Renal cortical epithelial cell (primary cell): ENCODE results near the gene ZNF217. TPM values are rescaled to one million over a fixed set of nuclear protein-coding genes. Genes with fewer than 3 reads are reported as not detected.
A peak's percentile ranks its signal among the peaks of the same experiment; 100 is the strongest.
"Not testable (repeated sequence)": the region's sequence is repeated elsewhere in the genome, so short reads cannot be mapped to it uniquely, and the experiment has no call there.

Source experiments
- DNase-seq: peaks from one replicate; pipeline ENCODE4 v3.0.0-alpha.2; 2011; ENCODE audit warnings: low read depth
- total RNA-seq: library from RNA; depleted of rRNA; stranded (reverse); fragments of >200 nt; gene quantifications from 2 replicates; pipeline ENCODE4 v1.2.3, GENCODE V29; 2014

Gene ZNF217
- total RNA-seq, 1 donor from 2014 or later = 49.4 TPM

DNA sequence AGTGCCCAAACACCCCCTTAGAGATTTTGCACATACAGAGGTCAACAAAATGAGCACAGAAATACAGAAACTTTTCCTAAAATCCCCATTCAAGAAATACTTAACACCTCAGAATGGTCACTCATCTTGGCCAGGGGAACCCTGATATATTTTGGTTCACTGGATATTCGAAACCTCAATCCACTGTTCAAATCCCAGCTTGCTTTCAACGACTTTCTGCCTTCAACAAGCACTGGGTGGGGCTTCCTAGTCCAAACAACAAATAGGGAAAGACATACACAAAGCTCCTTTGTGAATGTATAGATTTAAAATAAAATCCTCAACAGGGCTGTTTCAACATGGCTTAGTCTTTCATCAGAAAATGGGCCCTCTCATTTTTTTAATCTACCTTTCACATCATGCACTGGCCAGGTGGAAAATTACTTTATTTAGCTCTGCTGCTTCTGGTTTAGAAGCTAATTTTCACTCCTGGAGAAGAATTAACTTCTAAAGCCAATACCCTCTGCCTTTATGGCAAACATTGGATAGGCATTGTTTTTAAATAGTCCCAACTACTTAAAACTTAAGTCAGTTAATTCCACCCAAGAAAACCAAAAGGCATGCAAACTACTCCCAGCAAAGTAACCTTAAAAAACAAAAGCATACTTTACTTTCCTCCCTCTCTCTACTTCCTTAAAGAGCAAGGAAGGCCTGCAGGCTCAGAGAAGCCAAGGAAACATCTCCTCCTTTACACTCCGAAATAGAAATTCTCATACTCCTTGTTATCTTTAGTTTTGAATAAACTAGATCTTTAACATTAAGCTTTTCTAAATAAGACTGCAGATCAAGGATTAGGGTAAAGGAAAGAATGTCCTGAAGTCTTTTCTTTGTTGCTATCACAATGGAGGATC lies 9.7 kb downstream of the ZNF217 start:
- not testable (repeated sequence) for DNase-seq

DNA sequence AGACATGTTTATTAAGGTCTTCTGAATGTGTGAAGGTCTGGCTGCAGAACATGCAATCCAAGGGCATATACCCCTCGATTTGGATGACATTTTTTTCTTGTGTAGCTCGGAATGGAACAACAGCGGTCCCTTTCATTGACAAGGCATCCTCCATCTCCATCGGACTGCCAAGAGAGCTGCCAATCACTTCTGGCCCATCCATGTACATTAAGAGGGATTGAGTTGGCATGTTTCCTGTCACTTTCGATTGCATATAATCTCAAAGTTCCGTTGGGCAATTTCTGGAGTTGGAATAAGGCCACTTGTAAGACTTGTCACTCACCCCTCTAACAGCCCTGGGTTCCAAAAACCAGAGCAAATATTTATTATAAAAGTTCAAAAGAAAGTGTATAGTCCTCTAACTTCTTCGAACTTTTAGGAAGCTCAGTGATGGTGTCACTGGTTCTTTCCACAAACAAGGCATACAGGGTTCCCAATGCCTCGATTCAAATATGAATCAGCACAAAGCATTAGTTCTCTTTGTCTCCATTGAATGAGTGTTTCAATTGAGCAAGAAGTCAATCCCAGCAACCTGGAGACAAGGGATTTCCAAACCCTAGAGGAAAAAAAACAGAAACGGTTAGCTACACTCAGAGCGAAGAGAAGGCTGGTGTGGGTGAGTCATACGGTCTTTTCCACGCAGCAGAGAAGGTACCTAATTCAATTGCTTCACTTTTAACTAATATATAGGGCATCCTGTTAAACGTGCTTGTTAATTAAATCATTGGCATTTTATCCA lies 10.9 kb downstream of the ZNF217 start:
- DNase-seq = peak; percentile 97

DNA sequence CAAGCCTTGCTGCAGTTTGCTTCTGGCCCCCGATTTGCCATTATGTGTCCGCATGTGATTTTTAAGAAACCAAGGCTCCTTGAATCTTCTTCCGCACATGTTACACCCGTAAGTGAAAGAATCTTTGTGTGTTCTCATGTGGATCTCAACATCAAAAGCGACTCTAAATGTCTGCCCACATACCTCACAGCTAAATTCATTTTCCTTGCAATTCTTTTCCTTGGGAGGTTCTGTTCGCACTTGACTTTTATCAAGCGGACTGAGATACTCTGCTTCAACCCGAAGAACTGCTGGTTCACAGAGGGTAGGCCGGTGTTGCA lies 11.4 kb downstream of the ZNF217 start:
- no peak for DNase-seq

DNA sequence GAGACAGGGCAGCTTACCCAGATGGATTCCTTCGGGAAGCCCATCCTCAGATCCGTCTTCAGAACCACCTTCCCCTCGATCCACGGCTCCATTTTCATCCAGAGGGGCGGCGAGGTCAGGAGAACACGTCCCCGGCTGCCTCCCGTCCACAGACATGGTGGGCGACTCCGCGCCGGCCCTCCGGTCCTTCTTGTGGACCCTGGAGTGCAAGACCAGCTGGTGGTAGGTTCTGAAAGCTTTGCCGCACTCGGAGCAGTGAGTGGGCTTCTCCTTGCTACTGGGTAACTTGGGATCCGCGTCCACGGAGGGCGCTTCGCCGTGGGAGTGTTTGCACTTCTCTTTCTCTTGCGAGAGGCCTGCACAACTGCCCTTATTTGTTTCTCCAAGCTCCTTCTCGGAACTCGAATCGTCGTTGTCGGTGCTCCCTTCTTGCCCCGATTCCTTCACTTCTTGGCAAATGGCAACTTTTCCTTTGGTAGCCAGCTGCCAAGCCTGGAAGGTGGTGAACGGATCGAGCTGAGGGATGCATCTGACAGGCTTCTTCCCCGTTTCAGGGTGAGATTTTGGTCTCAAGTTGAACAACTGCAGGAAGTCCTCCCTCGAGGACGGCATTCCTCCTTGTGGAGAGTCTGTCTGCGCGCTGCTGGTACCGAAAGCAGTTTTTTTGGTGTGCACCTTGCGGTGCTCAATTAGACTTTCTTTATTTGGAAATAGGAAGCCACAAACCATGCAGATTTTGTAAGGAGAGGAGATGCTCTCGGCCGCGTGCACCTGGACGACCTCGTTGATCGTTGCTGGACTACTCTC lies 12.0 kb downstream of the ZNF217 start:
- no peak for DNase-seq

DNA sequence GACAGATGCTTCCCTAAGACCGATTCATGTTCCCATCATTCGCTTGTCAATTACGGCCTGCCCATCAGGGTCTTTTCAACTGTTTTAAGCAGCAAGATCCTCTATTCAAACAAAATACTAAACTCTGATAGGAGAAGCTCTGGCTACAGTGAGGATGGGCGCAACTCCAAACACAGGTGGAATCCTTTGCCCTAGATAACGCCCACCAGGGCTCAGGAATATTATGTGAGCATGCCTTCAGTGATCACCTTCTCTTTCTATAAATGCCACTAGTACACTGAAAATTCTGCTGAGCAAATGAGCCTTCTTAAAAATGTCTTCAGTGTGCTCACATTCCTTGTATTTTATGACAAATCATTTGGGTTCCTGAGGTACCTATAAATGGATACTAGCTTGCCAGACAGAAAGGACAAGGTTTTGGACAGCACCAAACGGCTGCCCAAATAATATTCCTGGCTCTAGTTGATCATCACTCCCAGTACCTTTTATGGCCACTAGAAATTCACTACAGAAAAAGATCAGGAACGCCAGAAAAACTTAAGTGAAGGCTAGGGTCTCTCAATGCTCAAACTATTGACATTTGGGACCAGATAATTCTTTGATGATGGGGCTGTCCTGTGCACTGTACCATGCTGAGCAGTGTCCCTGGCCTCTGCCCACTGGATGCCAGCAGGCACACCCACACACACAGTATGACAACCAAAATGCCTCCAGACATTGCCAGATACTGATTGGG lies 13.1 kb downstream of the ZNF217 start:
- no peak for DNase-seq

DNA sequence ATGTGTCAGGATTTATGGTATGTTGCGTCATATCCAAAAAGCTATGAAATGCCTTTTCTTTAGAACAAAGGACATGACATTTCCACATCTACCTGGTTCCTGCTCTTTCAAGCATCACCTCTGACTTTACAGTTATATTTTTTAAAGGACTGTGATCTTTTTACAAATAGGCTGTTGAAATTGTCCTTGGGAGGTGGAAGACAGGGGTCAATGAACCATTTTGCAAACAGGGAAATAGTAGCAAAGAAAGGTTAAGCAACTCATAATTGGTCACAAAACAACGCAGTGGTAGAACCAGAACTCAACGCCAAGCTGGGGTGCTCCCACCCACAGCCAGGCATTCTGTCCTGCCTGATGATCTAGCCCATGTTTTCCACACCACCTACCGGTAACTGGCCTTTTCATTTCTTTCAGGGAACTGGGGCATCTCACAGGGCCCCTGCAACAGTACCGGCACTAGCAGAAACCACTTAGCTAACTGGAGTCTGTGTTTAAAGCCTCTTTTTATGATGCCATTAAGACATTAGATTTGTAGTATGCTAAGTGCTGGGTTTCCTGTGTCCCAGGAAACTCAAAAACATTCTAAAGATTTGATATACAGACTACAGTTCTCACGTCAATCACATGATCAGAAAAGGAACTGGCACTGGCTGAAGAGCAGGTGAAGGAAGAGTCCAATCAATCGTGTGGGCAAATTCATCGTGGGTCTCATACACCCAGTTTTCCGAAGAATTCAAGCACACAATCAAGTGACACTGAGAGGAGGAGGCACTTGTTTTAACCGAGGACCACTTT lies 13.9 kb downstream of the ZNF217 start:
- peak; percentile 76 for DNase-seq

DNA sequence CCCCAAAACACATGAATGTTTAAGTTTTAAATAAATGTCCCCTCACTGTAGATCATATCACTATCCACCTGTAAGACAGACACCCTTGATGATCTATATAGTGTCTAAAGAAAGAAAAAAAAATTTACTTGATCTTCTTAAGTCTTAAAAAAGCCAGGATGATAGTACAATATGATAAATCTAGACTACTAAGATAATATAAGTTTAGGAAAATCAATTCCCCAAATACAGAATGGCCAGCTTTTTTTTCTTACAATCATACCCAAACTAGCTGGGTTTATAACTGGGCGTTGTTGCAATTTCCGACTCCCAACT lies 14.4 kb downstream of the ZNF217 start:
- DNase-seq = no peak

DNA sequence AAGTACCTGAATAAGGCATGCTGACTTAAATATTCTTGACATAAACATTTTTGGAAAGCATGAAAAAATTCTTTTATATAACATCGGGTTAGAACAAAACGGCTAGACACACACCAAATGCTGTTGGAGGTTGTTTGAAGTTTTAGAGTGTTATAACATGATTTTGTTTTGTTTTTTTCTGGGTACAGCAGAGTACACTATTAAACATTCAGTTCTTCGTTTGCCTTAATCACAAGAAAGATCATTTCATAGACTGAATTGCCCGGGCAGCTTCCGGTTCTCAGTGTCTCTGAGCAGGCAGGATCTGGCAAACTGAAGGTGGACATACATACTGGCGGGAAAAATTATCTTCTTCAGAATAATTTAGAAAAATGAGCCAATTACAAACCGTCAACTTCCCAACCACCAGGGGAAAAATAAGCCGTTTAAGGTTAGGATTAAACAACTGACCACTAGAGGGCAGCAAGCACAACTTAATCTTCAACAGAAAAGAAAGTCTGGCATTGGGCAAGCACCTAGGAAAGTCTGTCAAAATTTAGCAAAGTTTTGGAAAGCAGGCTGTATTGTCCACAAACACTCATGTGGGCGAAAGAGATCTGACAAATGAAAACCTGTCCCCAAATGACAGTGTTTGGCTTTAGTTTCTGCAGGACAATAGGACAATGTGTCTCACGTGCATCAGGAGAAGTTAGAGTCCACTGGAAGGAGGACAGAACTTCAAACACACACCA lies 15.0 kb downstream of the ZNF217 start:
- peak; percentile 84 for DNase-seq

DNA sequence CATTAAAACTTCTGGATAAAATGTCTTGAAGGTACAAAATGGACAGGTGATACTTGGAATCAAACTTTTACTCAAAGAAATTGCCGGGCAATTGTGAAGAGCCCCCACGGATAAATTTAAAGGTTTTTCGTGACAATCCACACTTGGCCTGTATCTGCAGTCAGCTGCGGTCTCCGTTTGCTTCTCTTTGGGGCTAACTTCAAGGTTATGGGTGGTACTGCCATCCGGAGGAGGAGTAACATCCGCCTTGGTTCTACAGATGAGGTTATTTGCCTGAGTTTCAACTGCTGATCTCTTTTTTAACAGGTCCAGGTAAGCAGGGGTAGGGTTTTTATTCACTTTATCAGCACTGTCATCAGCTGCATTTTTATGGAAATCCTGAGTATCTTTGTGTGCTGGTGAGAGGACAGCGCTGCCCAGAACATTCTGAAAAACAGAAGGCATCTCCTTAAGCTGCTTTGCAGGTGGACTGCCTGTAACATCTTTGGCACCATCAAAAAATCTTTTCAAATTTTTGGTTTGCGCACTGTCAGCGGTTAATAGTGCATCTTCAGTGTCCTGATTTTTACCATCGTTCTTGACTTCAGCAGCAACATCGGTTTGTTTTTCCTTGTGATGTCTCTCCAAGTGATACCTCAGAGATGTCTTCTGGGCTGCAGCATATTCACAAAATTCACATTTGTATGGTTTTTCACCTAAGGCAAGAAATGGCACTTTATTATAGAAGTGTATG lies 16.9 kb downstream of the ZNF217 start:
- no peak for DNase-seq

DNA sequence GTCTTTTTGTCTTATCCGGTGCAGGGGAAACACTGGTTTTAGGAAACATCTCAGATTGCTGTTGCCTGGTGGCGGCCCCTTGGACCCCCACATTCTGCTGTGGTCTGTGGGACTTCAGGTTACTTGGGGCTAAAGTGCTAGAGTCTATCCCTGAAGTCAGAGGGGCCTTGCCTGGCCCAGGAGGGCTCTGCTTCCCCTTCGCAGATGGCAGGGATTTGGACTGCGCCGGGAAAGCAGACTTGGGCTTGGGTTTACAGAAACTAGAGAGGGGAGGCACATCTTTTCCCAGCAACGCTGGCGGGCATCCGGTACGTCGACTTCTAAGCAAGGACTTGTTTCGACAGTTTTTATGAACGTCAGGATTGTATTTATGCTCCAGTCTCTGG lies 17.5 kb downstream of the ZNF217 start:
- no peak for DNase-seq

DNA sequence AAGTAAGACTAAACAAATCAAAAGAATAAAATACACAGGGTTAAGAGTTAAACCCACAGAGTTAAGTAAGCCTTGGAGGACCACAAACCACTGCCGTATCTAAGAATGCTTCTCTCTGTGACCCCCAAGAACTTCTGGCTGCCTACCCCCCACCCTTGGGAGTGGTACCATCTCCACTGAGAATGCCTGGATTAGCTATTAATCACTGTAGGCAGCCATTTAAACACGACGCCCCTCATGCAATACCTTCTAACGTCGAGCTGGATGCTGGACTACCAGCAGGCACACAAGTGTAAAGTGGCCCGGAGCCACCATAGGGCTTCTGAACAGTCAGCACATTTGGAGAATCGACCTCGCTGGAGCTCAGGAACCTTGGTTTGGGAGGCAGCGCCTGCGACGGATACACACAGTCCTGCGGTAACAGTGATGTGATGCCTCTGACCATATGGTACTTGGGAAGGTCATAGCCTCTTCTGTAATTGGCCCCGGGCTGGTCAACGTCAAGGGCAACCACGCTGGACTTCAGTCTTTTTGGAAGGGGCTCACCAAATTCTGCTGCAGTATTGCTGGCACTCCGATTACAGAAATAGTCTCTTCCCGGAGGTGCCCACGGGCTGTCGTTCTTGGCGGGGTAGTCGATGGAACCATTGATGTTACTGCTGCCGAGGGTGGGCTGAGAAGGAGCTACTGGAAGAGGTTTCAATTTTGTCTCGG lies 18.0 kb downstream of the ZNF217 start:
- DNase-seq = no peak

DNA sequence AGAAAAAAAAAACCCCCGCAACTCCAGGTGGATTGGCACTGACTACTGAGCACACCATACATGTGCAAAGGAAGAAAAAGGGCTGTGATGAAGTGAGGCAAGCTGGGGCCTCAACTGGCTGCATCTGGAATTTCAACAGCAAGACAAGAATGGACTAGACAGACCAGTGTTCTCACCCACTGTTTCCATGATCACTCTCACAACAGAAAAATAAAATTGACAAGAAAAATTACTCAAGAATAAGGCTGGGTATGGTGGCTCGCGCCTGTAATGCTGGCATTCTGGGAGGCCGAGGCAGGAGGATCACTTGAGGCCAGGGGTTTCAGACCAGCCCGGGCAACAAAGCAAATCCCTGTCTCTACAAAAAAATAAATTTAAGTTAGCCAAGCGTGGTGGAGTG lies 18.8 kb downstream of the ZNF217 start:
- DNase-seq = no peak

DNA sequence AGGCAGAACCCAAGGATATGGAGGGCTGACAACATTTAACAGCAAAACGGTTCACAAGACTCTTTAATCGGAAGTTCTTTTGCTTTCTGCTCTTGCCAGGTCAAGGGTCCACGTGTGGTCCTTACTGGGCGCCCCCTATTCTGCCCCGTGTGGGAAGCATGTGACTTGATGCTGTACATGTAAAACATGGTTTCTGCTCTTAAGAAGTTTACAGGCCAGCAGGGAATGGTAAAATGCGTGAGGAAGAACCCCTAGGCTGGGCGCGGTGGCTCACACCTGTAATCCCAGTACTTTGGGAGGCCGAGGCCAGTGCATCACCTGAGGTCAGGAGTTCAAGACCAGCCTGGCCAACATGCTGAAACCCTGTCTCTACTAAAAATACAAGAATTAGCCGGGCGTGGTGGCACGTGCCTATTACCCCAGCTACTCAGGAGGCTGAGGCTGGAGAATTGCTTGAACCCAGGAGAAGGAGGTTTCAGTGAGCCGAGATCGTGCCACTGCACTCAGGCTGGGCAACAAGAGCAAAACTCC lies 19.3 kb downstream of the ZNF217 start:
- DNase-seq = no peak

DNA sequence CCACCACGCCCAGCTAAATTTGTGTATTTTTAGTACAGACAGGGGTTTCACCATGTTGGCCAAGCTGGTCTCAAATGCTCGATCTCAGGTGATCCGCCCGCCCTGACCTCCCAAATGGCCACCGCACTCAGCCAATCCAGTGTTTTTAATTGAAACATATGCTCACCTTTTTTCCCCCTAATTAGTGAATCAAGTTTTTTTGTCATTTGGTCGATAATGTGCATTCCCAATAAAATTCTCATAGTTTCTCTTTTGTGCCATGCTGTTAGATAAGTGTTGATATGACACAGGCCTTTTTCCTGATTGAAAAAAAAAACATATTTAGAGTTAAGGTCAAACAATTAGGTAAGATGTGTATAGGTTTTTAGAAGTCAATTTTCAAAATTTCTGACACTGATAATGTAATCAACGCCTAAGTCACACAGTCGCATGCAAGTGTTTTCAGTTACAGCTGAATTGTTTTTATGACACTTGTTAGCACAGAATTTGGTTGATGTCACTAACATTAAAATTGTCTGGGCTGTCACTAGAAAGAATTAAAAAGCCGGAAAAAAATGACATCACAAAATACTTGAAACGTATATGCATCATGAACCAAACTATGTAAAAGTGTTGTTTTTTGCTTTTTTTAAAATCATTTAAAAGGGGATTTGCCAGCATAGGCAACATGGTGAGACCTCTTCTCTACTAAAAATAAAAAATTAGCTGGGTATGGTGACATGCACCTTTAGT lies 21.9 kb downstream of the ZNF217 start:
- no peak for DNase-seq

DNA sequence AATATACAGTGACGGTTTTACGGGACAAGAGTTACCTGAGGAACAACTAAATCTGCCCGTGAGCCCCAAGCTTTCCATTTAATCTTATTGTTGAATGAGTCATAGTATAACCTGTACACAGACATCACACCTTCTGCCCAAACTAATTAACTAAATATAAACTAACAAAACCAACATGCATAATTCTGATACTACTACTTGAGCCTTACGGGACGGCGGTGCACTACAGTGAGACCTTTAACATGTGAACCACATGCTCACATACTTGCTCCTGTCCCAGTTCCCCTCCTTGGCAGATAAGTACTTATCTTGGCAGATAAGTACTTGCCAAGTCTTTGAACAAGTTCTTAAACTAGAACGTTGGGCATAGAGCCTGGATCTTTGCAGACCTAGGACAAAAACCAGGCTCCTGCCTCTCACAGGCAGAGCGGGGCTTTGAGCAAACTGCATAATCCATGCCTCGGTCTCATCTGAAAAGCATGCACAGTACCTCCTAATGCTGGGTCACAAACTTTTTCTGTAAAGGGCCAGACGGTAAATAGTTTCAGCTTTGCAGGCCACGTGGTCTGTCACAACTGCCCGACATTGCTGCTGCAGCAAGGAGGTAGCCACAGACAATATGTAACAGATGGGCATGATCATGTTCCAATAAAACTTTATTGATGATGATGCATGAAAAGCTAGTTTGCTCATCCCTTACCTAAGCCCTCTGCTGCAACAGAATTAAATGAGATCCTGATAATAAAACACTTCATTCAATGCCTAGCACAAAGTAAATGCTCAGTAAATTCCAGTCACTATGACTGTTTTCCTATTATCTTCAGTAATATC lies 23.0 kb downstream of the ZNF217 start:
- DNase-seq = no peak

DNA sequence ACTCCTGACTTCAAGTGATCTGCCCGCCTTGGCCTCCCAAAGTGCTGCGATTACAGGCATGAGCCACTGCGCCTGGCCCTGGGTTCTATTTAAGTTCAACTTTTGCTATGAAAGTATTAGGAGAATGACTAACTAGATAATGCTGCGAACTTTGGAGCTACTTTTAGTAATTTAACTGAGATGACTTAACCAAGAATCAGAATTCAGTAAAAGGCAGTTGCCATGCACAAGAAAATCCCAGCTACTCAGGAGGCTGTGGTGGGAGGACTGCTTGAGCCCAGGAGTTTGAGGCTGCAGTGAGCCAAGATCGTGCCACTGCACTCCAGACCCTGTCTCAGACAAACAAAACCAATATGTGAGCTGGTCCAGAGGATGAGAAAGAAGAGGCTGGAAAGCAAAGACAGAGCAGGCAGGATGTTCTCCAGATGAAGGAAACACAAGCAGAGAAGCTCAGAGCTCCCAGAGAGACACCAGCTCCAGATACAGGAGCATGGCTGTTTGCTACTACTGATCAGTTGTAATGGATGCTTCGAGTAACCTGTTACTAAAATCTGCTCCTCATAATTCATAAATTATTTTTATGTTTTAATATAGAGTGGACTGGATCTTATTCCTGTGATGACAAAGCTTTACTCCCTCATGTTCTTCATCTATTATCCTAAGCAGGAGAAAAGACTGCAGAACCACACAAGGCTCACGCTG lies 23.9 kb downstream of the ZNF217 start:
- DNase-seq = no peak
